Activated CD8-positive, alpha-beta T cell treated with anti-CD3 and anti-CD28 coated beads, Interleukin-2, amount 10 ng/mL, durations not matched to agents 7 days and 5 days (primary cell): ENCODE results near the gene WDPCP. TPM values are rescaled to one million over a fixed set of nuclear protein-coding genes. Genes with fewer than 3 reads are reported as not detected.

Experiments
- ATAC-seq: fragments of 150-1000 bp; cut with Tn5 transposase; one replicate; pipeline ENCODE4 v1.10.0; 2021; ENCODE audit warnings: moderate library complexity
- CTCF ChIA-PET: fragments of 350-600 bp; sonication (Branson Sonifier 250); formaldehyde crosslinking; loops from one replicate; lab custom pipeline; 2021; ENCODE audit warnings: antibody characterized with exemption; lab: Charles Lee
- POLR2A ChIA-PET: fragments of 350-600 bp; sonication (Branson Sonifier 250); formaldehyde crosslinking; loops from one replicate; lab custom pipeline; 2021; ENCODE audit warnings: antibody characterized with exemption; lab: Charles Lee
- DNase-seq: peaks from one replicate; pipeline ENCODE4 v3.0.0-alpha.2; 2020
- H3K27ac Mint-ChIP-seq: one replicate; pipeline ENCODE4 v1.8.0; 2021; ENCODE audit warnings: mild to moderate bottlenecking, mixed read lengths
- H3K27me3 Mint-ChIP-seq: one replicate; pipeline ENCODE4 v1.8.0; 2021; ENCODE audit warnings: low read depth, mixed read lengths
- H3K36me3 Mint-ChIP-seq: one replicate; pipeline ENCODE4 v1.8.0; 2021; ENCODE audit warnings: low read depth, mixed read lengths
- H3K4me1 Mint-ChIP-seq: one replicate; pipeline ENCODE4 v1.8.0; 2021; ENCODE audit warnings: low read depth, mixed read lengths
- H3K4me3 Mint-ChIP-seq: one replicate; pipeline ENCODE4 v1.8.0; 2021; ENCODE audit warnings: mild to moderate bottlenecking, mixed read lengths
- H3K9me3 Mint-ChIP-seq: one replicate; pipeline ENCODE4 v1.8.0; 2022; ENCODE audit warnings: mixed read lengths; ENCODE audit not compliant: insufficient read depth
- total RNA-seq, 2 experiments: library from RNA; stranded (reverse); gene quantifications; one replicate each; pipeline ENCODE4 v1.2.3, GENCODE V29; 2021

WDPCP gene
- total RNA-seq, 2 experiments from 2014 or later = 7.6 to 8.8 TPM

- ATAC-seq = no peak
- Mint-ChIP-seq H3K4me3 (no peak overlapping the region), H3K27me3 (no peaks in the 10 kb centered on the region), H3K27ac (no peak overlapping the region), H3K4me1 (no peaks in the 10 kb centered on the region), H3K9me3 (peaks cover 23% of the 10 kb centered on the region), H3K36me3 (no peaks in the 10 kb centered on the region)
- CTCF ChIA-PET = no interaction called here
- DNase-seq = no peak
- POLR2A ChIA-PET = no interaction called here
Observed at GRCh38 chr2:63525905-63526304, 62.4 kb downstream of the WDPCP start.

GRCh38 chr2:63522950-63523349, 65.3 kb downstream of the WDPCP start:
- DNase-seq (no peak), ATAC-seq (no peak)
- CTCF ChIA-PET = no interaction called here
- H3K36me3 Mint-ChIP-seq = peaks cover 3% of the 10 kb centered on the region
- H3K4me1 Mint-ChIP-seq = no peaks in the 10 kb centered on the region
- POLR2A ChIA-PET = interaction anchor here (0.6 kb wide), 1 partner anchor 73 kb away, joined by 3 read pairs; no protein-coding TSS in a partner anchor
- no peak overlapping the region for H3K27ac Mint-ChIP-seq
- no peak overlapping the region for H3K4me3 Mint-ChIP-seq
- peaks cover 26% of the 10 kb centered on the region for H3K9me3 Mint-ChIP-seq
- H3K27me3 Mint-ChIP-seq = no peaks in the 10 kb centered on the region

GRCh38 chr2:63520793-63521192, 67.5 kb downstream of the WDPCP start:
- Mint-ChIP-seq H3K27me3 (no peaks in the 10 kb centered on the region), H3K4me1 (no peaks in the 10 kb centered on the region), H3K9me3 (peaks cover 26% of the 10 kb centered on the region), H3K4me3 (no peak overlapping the region), H3K27ac (no peak overlapping the region), H3K36me3 (peaks cover 3% of the 10 kb centered on the region)
- no peak for DNase-seq
- CTCF ChIA-PET = no interaction called here
- POLR2A ChIA-PET = no interaction called here
- ATAC-seq = no peak

GRCh38 chr2:63514781-63515180, 73.5 kb downstream of the WDPCP start:
- Mint-ChIP-seq H3K9me3 (peaks cover 5% of the 10 kb centered on the region), H3K27ac (no peak overlapping the region), H3K27me3 (no peaks in the 10 kb centered on the region), H3K4me1 (no peaks in the 10 kb centered on the region), H3K4me3 (no peak overlapping the region), H3K36me3 (no peaks in the 10 kb centered on the region)
- ATAC-seq = no peak
- no peak for DNase-seq
- CTCF ChIA-PET = no interaction called here
- POLR2A ChIA-PET = no interaction called here

GRCh38 chr2:63514237-63514716, 74.0 kb downstream of the WDPCP start:
- H3K27ac Mint-ChIP-seq = no peak overlapping the region
- no peak overlapping the region for H3K4me3 Mint-ChIP-seq
- ATAC-seq (no peak), DNase-seq (no peak)
- H3K27me3 Mint-ChIP-seq = no peaks in the 10 kb centered on the region
- H3K36me3 Mint-ChIP-seq = no peaks in the 10 kb centered on the region
- ChIA-PET CTCF (no interaction called here), POLR2A (no interaction called here)
- H3K4me1 Mint-ChIP-seq = no peaks in the 10 kb centered on the region
- peaks cover 5% of the 10 kb centered on the region for H3K9me3 Mint-ChIP-seq

- ChIA-PET CTCF (no interaction called here), POLR2A (no interaction called here)
- ATAC-seq (no peak), DNase-seq (no peak)
- peaks cover 12% of the 10 kb centered on the region for H3K9me3 Mint-ChIP-seq
- H3K36me3 Mint-ChIP-seq = no peaks in the 10 kb centered on the region
- no peak overlapping the region for H3K27ac Mint-ChIP-seq
- H3K27me3 Mint-ChIP-seq = no peaks in the 10 kb centered on the region
- no peak overlapping the region for H3K4me3 Mint-ChIP-seq
- peaks cover 8% of the 10 kb centered on the region for H3K4me1 Mint-ChIP-seq
Observed at GRCh38 chr2:63506320-63506719, 82.0 kb downstream of the WDPCP start.

- Mint-ChIP-seq H3K9me3 (peaks cover 4% of the 10 kb centered on the region), H3K4me1 (peaks cover 8% of the 10 kb centered on the region), H3K27me3 (no peaks in the 10 kb centered on the region), H3K36me3 (no peaks in the 10 kb centered on the region), H3K27ac (no peak overlapping the region), H3K4me3 (no peak overlapping the region)
- ChIA-PET CTCF (no interaction called here), POLR2A (no interaction called here)
- ATAC-seq (no peak), DNase-seq (no peak)
Observed at GRCh38 chr2:63503818-63504217, 84.5 kb downstream of the WDPCP start.

GRCh38 chr2:63500398-63500797, 87.9 kb downstream of the WDPCP start:
- no peak for DNase-seq
- ATAC-seq = no peak
- ChIA-PET CTCF (no interaction called here), POLR2A (no interaction called here)
- H3K36me3 Mint-ChIP-seq = no peaks in the 10 kb centered on the region
- no peaks in the 10 kb centered on the region for H3K9me3 Mint-ChIP-seq
- no peak overlapping the region for H3K4me3 Mint-ChIP-seq
- H3K27me3 Mint-ChIP-seq = no peaks in the 10 kb centered on the region
- no peak overlapping the region for H3K27ac Mint-ChIP-seq
- H3K4me1 Mint-ChIP-seq = no peaks in the 10 kb centered on the region

GRCh38 chr2:63497576-63497975, 90.7 kb downstream of the WDPCP start:
- H3K27ac Mint-ChIP-seq = no peak overlapping the region
- POLR2A ChIA-PET = no interaction called here
- no peaks in the 10 kb centered on the region for H3K27me3 Mint-ChIP-seq
- no peaks in the 10 kb centered on the region for H3K9me3 Mint-ChIP-seq
- CTCF ChIA-PET = interaction anchor here (1.3 to 2.5 kb wide), 2 partner anchors 10 to 364 kb away, joined by 3 to 8 read pairs; no protein-coding TSS in a partner anchor
- ATAC-seq (no peak), DNase-seq (no peak)
- no peak overlapping the region for H3K4me3 Mint-ChIP-seq
- no peaks in the 10 kb centered on the region for H3K36me3 Mint-ChIP-seq
- H3K4me1 Mint-ChIP-seq = no peaks in the 10 kb centered on the region

GRCh38 chr2:63494968-63495367, 93.3 kb downstream of the WDPCP start:
- Mint-ChIP-seq H3K4me3 (no peak overlapping the region), H3K27ac (no peak overlapping the region), H3K9me3 (no peaks in the 10 kb centered on the region), H3K4me1 (no peaks in the 10 kb centered on the region), H3K27me3 (no peaks in the 10 kb centered on the region), H3K36me3 (no peaks in the 10 kb centered on the region)
- no peak for ATAC-seq
- ChIA-PET CTCF (no interaction called here), POLR2A (no interaction called here)
- DNase-seq = no peak

GRCh38 chr2:63494100-63494499, 94.2 kb downstream of the WDPCP start:
- ChIA-PET CTCF (no interaction called here), POLR2A (no interaction called here)
- no peaks in the 10 kb centered on the region for H3K27me3 Mint-ChIP-seq
- H3K4me1 Mint-ChIP-seq = no peaks in the 10 kb centered on the region
- H3K27ac Mint-ChIP-seq = no peak overlapping the region
- ATAC-seq = no peak
- no peak for DNase-seq
- no peak overlapping the region for H3K4me3 Mint-ChIP-seq
- H3K9me3 Mint-ChIP-seq = no peaks in the 10 kb centered on the region
- no peaks in the 10 kb centered on the region for H3K36me3 Mint-ChIP-seq

- Mint-ChIP-seq H3K4me1 (no peaks in the 10 kb centered on the region), H3K9me3 (no peaks in the 10 kb centered on the region), H3K4me3 (no peak overlapping the region), H3K27me3 (no peaks in the 10 kb centered on the region), H3K36me3 (no peaks in the 10 kb centered on the region), H3K27ac (no peak overlapping the region)
- DNase-seq = peak; percentile 26
- ChIA-PET CTCF (interaction anchor here (1.2 to 2.1 kb wide), 5 partner anchors 10 to 701 kb away, joined by 3 to 8 read pairs (median 3); no protein-coding TSS in a partner anchor), POLR2A (no interaction called here)
- no peak for ATAC-seq
Observed at GRCh38 chr2:63488118-63488713, 100.1 kb downstream of the WDPCP start.
